Activated CD4-positive, alpha-beta memory T cell treated with anti-CD3 and anti-CD28 coated beads for 36 hours (primary cell): ENCODE results near the gene ID3. TPM values are rescaled to one million over a fixed set of nuclear protein-coding genes. Genes with fewer than 3 reads are reported as not detected.
A peak's percentile ranks its signal among the peaks of the same experiment; 100 is the strongest.

ENCODE experiments used
- CTCF ChIA-PET: fragments of 350-600 bp; sonication (Branson Sonifier 250); formaldehyde crosslinking; loops from one replicate; lab custom pipeline; 2021; ENCODE audit warnings: antibody characterized with exemption, inconsistent platforms; lab: Charles Lee
- POLR2A ChIA-PET: fragments of 350-600 bp; sonication (Branson Sonifier 250); formaldehyde crosslinking; loops from one replicate; lab custom pipeline; 2021; ENCODE audit warnings: antibody characterized with exemption; lab: Charles Lee
- DNase-seq: peaks from one replicate; pipeline ENCODE4 v3.0.0-alpha.2; 2020
- H3K27ac Mint-ChIP-seq: one replicate; pipeline ENCODE4 v1.8.0; 2021; ENCODE audit warnings: mixed read lengths
- H3K27me3 Mint-ChIP-seq: one replicate; pipeline ENCODE4 v1.8.0; 2021; ENCODE audit warnings: mixed read lengths
- H3K36me3 Mint-ChIP-seq: one replicate; pipeline ENCODE4 v1.8.0; 2021; ENCODE audit warnings: mixed read lengths
- H3K4me1 Mint-ChIP-seq: one replicate; pipeline ENCODE4 v1.8.0; 2021; ENCODE audit warnings: low read depth, mixed read lengths
- H3K4me3 Mint-ChIP-seq: one replicate; pipeline ENCODE4 v1.8.0; 2021; ENCODE audit warnings: mild to moderate bottlenecking, mixed read lengths
- H3K9me3 Mint-ChIP-seq: one replicate; pipeline ENCODE4 v1.8.0; 2021; ENCODE audit warnings: mixed read lengths
- intact Hi-C: fragments of 100-400 bp; cut with micrococcal nuclease; formaldehyde crosslinking; loops from one replicate; pipeline ENCODE4 v1.15.1; 2023
- total RNA-seq, 2 experiments: library from RNA; stranded (reverse); gene quantifications; one replicate each; pipeline ENCODE4 v1.2.3, GENCODE V29; 2021

ID3 gene
- total RNA-seq, 2 experiments from 2014 or later, result 35.9 to 36.2 TPM

DNA sequence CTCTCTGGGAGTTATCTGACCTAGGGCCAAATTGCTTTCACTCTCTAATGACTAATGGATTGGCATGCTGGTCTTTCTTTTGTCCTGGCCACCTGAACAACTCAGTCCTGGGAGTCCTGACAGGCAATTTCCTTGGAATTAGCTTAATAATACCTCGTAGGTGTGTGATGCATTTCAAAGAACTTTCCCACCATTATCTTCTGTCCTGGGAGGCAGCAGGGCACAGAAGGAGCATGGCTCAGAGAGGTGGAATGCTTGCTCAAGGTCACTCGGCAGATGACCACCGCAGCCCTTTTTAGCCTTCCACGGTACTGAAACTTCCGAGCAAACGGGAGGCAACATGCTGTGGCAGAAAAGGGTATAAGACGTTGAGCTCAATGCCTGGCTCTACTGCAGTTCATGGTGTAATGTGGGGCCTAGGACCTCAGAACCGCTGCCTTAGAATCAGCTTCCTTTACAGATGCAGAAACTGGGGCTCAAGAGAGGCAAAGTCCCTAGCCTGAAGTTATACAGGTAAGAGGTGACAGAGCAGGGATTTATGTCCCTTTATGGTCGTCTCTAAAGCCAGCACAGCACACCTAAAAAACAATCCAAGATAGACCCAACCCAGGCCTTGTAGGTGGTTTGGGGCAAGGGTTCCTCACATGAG lies 3.2 kb downstream of the ID3 start:
- ChIA-PET CTCF (interaction anchor here (0.9 to 23.7 kb wide), 10 partner anchors 11 to 136 kb away, joined by 3 to 913 read pairs (median 8); partner anchors contain the start of gene RPL11), POLR2A (interaction anchor here (1.8 to 2.2 kb wide), 2 partner anchors 21 to 64 kb away, joined by 7 to 12 read pairs; no protein-coding TSS in a partner anchor)
- Mint-ChIP-seq H3K27ac (peak overlapping the region; percentile 73), H3K9me3 (no peaks in the 10 kb centered on the region), H3K36me3 (peaks cover 13% of the 10 kb centered on the region), H3K4me1 (peaks cover 53% of the 10 kb centered on the region), H3K4me3 (no peak overlapping the region), H3K27me3 (no peaks in the 10 kb centered on the region)
- DNase-seq, result no peak
- intact Hi-C loops, result loop anchor here (2.0 kb wide), 1 partner anchor 23 kb away; no protein-coding TSS in a partner anchor

DNA sequence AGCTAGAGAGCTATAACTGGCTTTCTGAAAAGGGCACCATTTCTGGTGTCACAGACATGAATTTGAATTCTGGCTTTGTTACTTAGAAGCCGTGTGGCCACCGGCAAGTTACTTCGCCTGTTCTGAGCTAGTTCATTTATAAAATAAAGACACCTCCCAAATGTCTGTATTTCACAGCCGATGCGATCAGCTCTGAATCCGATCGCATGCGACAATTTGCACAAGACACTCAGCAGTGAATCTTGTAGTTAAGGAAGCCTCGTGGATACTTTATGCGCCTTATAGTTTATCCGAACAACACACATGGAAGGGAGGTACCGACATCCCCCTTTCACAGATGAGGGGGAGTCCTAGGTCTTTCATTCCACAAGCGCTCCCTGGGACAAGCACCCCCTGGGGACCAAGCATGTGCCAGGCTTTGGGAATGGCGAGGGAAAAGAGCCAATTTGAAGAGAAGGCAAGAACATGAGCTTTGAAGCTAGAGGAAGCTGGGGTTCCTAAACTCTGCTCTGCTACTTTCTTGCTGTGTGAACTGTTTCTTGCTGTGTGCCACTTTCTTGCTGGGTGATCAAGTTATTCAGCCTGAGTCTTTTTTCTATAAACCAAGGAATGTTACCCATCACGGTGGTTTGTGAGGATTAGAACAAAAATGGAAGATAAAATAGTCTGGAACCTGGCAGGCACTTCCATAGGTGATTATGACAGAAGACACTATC lies 3.9 kb downstream of the ID3 start:
- H3K27ac Mint-ChIP-seq, result peak overlapping the region; percentile 82
- no peak for DNase-seq
- H3K27me3 Mint-ChIP-seq, result no peaks in the 10 kb centered on the region
- POLR2A ChIA-PET, result interaction anchor here (1.8 to 2.2 kb wide), 3 partner anchors 22 to 81 kb away, joined by 7 to 12 read pairs (median 10); no protein-coding TSS in a partner anchor
- H3K4me1 Mint-ChIP-seq, result peaks cover 50% of the 10 kb centered on the region
- intact Hi-C loops, result no loop called here
- CTCF ChIA-PET, result interaction anchor here (0.9 to 23.7 kb wide), 19 partner anchors 9 to 137 kb away, joined by 3 to 913 read pairs (median 5); partner anchors contain the start of genes E2F2 and RPL11
- peak overlapping the region; percentile 81 for H3K4me3 Mint-ChIP-seq
- H3K9me3 Mint-ChIP-seq, result no peaks in the 10 kb centered on the region
- H3K36me3 Mint-ChIP-seq, result peaks cover 13% of the 10 kb centered on the region

DNA sequence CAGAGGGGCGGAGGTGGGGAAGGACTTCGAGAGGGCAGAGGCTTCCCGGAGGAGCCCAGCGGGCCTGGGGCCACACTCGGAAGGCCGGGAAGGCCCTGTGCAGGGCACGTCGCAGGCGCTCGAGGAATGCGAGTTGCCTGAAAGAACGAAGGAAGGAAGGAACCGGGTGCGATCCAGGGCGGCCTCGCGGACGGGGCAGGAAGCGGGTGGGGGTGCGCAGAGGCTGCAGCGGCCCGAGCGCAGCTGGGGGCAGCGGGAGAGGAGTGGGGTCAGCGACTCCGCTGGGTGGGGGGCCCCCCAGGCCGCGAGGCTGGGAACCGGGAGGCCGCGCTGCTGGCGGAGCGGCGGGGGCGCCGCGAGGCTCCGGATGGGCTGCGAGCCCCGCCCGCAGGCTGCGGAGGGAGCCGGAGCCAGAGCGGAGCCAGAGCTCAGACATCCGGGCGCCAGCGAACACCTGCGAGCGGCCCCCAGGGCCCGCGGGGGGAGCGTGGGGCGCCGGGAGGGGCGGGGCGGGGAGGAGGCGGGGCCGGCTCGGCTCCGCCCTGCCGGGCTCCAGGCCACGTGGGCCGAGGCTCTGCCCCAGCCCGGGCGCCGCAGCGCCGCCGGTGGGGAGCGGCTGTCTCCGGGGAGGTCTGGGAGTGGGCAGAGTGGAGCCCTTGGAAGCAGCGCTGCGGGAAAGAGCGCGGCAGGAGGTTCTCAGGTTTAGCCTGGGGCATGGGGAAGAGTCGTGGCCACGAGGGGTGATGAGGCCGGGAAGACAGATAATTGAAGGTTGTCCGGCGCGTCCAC lies 4.6 kb downstream of the ID3 start:
- Mint-ChIP-seq H3K9me3 (no peaks in the 10 kb centered on the region), H3K27ac (peak overlapping the region; percentile 82), H3K27me3 (no peaks in the 10 kb centered on the region), H3K4me1 (peaks cover 43% of the 10 kb centered on the region), H3K36me3 (peaks cover 13% of the 10 kb centered on the region), H3K4me3 (peak overlapping the region; percentile 81)
- CTCF ChIA-PET, result interaction anchor here (0.9 to 23.7 kb wide), 19 partner anchors 10 to 137 kb away, joined by 3 to 913 read pairs (median 5); partner anchors contain the start of genes E2F2 and RPL11
- DNase-seq, result peak; percentile 92
- POLR2A ChIA-PET, result interaction anchor here (1.8 to 2.2 kb wide), 3 partner anchors 22 to 82 kb away, joined by 7 to 12 read pairs (median 10); no protein-coding TSS in a partner anchor
- intact Hi-C loops, result no loop called here

DNA sequence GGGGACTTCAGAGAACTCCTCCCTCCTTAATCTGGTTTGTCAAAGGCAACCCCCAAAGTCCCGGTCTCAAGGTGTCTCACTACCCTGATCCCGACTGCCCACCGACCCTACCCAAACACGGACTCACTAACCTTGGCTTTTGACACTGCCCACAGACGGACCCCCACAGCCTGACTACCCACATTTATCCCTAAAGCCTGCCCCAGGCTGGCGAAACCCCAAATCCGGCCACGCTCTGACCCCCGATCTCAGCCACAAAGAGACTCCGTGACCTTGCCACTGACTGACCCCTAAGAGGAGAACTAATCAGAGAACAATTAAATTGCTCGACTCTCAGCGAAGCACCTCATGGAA lies 5.2 kb downstream of the ID3 start:
- intact Hi-C loops, result no loop called here
- Mint-ChIP-seq H3K4me1 (peaks cover 40% of the 10 kb centered on the region), H3K4me3 (peak overlapping the region; percentile 80), H3K27ac (peak overlapping the region; percentile 79), H3K36me3 (peaks cover 13% of the 10 kb centered on the region), H3K27me3 (no peaks in the 10 kb centered on the region), H3K9me3 (no peaks in the 10 kb centered on the region)
- CTCF ChIA-PET, result interaction anchor here (1.0 to 23.7 kb wide), 12 partner anchors 9 to 138 kb away, joined by 3 to 913 read pairs (median 8); partner anchors contain the start of gene RPL11
- POLR2A ChIA-PET, result interaction anchor here (1.8 to 2.2 kb wide), 2 partner anchors 23 to 83 kb away, joined by 7 to 10 read pairs; no protein-coding TSS in a partner anchor
- DNase-seq, result no peak

DNA sequence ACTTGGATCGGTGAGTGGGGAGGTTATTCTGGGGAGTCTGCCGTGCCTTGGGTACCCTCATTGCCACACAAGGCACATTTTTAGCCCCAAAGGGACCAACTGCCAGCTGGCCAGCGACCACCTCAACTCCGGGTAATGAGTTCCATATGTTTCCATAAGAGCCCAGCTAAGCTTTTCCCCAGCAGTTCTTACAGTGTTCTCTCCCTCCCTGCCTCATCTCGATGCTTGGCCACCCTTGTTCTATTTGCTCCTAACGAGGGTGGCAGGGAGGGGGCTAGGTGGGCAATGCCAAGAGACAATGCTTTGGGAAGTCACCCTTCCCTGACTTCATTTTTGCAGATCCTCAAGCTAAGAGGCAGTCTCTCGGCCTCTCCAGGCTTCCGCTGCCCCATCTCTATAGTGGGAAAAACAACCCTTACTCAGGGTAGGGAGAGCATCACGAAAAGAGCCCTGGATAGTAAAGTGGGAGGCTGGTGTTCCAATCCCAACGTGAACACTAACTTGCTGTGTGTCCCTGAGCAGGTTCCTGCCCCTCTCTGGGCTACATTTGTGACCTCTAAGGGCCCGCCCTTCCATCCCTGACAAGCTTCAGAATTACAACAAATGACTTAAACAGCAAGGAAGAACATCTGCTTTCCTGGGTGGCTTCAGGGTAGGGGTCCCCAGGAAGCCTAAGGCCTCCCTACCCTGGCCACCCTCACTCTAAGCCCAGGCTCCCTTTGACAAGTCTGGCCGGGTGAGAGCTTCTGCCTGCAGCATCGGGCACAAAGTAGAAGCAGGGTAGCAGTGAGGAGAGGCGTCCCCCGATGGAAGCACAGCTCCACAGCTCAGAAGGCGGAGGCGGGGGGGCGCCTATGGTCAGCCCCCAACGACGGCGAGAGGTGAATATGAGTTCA lies 5.8 kb downstream of the ID3 start:
- Mint-ChIP-seq H3K4me1 (peaks cover 40% of the 10 kb centered on the region), H3K36me3 (peaks cover 12% of the 10 kb centered on the region), H3K27ac (peak overlapping the region; percentile 79), H3K9me3 (no peaks in the 10 kb centered on the region), H3K4me3 (peak overlapping the region; percentile 80), H3K27me3 (no peaks in the 10 kb centered on the region)
- intact Hi-C loops, result no loop called here
- ChIA-PET CTCF (interaction anchor here (1.5 to 23.7 kb wide), 6 partner anchors 9 to 82 kb away, joined by 4 to 913 read pairs (median 16); no protein-coding TSS in a partner anchor), POLR2A (interaction anchor here (0.7 to 2.2 kb wide), 2 partner anchors 74 to 83 kb away, joined by 5 to 10 read pairs; no protein-coding TSS in a partner anchor)
- DNase-seq, result no peak

DNA sequence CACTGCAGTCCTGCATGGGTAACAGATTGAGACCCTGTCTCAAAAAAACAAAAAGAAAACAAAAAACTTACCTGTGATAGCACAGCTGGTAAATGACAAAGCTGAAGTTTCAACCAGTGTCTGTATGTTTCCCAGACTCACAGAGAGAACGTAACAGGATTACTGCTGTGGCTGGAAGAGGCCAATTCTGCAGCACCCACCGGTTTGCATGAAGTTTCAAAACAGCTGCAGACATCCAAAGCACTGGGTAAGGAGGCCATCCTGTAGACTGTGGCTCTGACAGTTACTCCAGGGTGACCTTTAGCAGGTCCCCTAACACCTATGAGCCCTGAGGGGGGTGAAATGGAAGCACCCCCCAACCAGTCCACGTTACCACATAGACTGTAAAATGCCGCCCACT lies 7.5 kb downstream of the ID3 start:
- Mint-ChIP-seq H3K4me3 (no peak overlapping the region), H3K4me1 (peaks cover 29% of the 10 kb centered on the region), H3K36me3 (no peaks in the 10 kb centered on the region), H3K9me3 (no peaks in the 10 kb centered on the region), H3K27me3 (no peaks in the 10 kb centered on the region), H3K27ac (no peak overlapping the region)
- CTCF ChIA-PET, result interaction anchor here (23.7 kb wide), 1 partner anchor 84 kb away, joined by 913 read pairs; no protein-coding TSS in a partner anchor
- POLR2A ChIA-PET, result no interaction called here
- DNase-seq, result no peak
- intact Hi-C loops, result no loop called here

DNA sequence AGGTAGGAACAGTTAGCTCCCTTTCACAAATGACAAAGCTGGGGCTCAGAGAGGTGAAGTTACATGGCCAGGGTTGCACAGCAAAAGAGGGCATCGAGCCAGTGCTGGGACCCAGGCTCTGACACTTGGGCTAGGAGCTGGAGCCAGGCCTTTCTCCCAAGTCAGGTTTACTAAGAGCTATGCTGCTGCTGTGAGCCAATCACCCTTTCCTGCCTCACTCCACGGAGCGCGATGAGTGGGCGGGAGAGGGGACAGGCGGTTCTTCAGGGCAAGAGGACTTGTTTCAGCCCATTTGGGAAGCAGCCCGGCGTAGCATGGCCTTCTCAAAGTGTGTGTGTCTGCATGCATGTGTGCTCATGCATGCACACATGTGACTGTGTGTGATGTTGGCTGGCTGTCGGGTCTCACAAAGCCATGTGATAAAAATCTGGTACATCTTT lies 10.6 kb downstream of the ID3 start:
- DNase-seq, result no peak
- no peaks in the 10 kb centered on the region for H3K36me3 Mint-ChIP-seq
- intact Hi-C loops, result no loop called here
- no peak overlapping the region for H3K27ac Mint-ChIP-seq
- POLR2A ChIA-PET, result no interaction called here
- CTCF ChIA-PET, result interaction anchor here (1.0 to 23.7 kb wide), 6 partner anchors 9 to 143 kb away, joined by 3 to 913 read pairs (median 4); partner anchors contain the start of gene RPL11
- peaks cover 4% of the 10 kb centered on the region for H3K4me1 Mint-ChIP-seq
- no peak overlapping the region for H3K4me3 Mint-ChIP-seq
- H3K9me3 Mint-ChIP-seq, result no peaks in the 10 kb centered on the region
- H3K27me3 Mint-ChIP-seq, result no peaks in the 10 kb centered on the region

DNA sequence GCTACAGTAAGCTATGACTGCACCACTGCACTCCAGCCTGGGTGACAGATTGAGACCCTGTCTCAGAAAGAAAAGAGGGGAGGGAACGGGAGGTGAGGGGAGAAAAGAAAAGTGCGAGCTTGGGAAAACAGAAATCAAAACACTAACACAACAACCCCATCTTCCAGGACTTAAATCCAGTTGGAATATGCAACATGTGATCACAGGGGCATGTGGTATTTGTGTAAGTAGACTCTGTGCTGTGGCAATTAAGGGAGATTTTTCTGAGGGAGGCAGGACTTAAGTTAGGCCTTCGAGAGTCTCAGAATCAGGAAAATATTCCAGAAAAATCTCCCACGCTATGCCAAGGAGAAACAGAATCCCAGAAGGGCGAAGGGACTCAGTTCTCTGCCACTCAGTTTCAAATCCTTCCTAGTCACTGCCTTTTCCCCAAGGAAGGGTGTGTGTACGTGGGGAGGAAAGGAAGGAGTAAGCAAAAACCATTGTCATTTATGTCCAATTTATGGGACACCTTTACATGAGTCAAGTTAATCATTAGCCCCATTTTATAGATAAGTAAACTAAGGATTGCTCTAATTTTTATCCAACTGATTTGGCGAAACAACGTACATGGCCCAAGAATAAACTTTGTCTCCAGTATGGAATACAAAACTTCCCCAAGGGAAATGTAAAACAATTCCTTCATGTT lies 12.3 kb downstream of the ID3 start:
- POLR2A ChIA-PET, result no interaction called here
- H3K27me3 Mint-ChIP-seq, result no peaks in the 10 kb centered on the region
- H3K4me3 Mint-ChIP-seq, result no peak overlapping the region
- no peaks in the 10 kb centered on the region for H3K9me3 Mint-ChIP-seq
- peaks cover 2% of the 10 kb centered on the region for H3K4me1 Mint-ChIP-seq
- no peak overlapping the region for H3K27ac Mint-ChIP-seq
- no peaks in the 10 kb centered on the region for H3K36me3 Mint-ChIP-seq
- CTCF ChIA-PET, result interaction anchor here (0.8 to 23.7 kb wide), 3 partner anchors 88 to 118 kb away, joined by 3 to 913 read pairs (median 6); no protein-coding TSS in a partner anchor
- DNase-seq, result no peak
- intact Hi-C loops, result no loop called here

DNA sequence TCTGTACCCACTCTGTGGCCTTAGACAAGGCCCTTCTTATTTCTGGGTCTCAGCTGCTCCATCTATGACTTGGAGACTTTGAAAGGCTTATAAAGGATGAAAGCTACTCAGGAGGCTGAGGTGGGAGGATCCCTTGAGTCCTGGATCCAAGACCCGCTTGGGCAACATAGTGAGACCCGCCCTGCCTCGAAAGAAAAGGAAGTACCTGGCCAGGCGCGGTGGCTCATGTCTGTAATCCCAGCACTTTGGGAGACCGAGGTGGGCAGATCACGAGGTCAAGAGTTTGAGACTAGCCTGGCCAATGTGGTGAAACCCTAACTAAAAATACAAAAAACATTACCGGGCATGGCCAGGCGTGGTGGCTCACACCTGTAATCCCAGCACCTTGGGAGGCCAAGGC lies 13.4 kb downstream of the ID3 start:
- CTCF ChIA-PET, result interaction anchor here (0.7 to 23.7 kb wide), 12 partner anchors 9 to 119 kb away, joined by 3 to 913 read pairs (median 6); partner anchors contain the start of gene ASAP3
- DNase-seq, result no peak
- no peaks in the 10 kb centered on the region for H3K27me3 Mint-ChIP-seq
- intact Hi-C loops, result no loop called here
- no peak overlapping the region for H3K4me3 Mint-ChIP-seq
- H3K4me1 Mint-ChIP-seq, result peaks cover 2% of the 10 kb centered on the region
- H3K9me3 Mint-ChIP-seq, result no peaks in the 10 kb centered on the region
- POLR2A ChIA-PET, result interaction anchor here (0.7 to 2.0 kb wide), 2 partner anchors 91 to 1110 kb away, joined by 3 to 9 read pairs; no protein-coding TSS in a partner anchor
- H3K27ac Mint-ChIP-seq, result no peak overlapping the region
- H3K36me3 Mint-ChIP-seq, result no peaks in the 10 kb centered on the region
